Smooth muscle cell (in vitro differentiated cells): ENCODE results near the gene PFKL. TPM values are rescaled to one million over a fixed set of nuclear protein-coding genes. Genes with fewer than 3 reads are reported as not detected.

ENCODE experiments used
- DNase-seq: peaks from one replicate; lab custom pipeline; 2025; ENCODE audit not compliant: unreplicated experiment; lab: John Stamatoyannopoulos, UW
- H2AFZ ChIP-seq: fragments of 200-600 bp; sonication (generic); 2 replicates; pipeline ENCODE4 v1.6.0; 2016; ENCODE audit warnings: antibody characterized with exemption, low read depth, mild to moderate bottlenecking
- H3F3A ChIP-seq: fragments of 200-600 bp; sonication (generic); 2 replicates; pipeline ENCODE4 v1.6.0; 2017; ENCODE audit warnings: antibody characterized with exemption, low read depth
- H3K27ac ChIP-seq: fragments of 200-600 bp; sonication (generic); 2 replicates; pipeline ENCODE4 v1.5.1; 2016; ENCODE audit warnings: low read depth, mild to moderate bottlenecking
- H3K27me3 ChIP-seq: fragments of 200-600 bp; sonication (generic); 2 replicates; pipeline ENCODE4 v1.6.1; 2016; ENCODE audit warnings: low read depth, mild to moderate bottlenecking
- H3K36me3 ChIP-seq: fragments of 200-600 bp; sonication (generic); 2 replicates; pipeline ENCODE4 v1.5.1; 2016; ENCODE audit warnings: low read depth
- H3K4me1 ChIP-seq: fragments of 200-600 bp; sonication (generic); 2 replicates; pipeline ENCODE4 v1.5.1; 2016; ENCODE audit warnings: low read depth
- H3K4me2 ChIP-seq: fragments of 200-600 bp; sonication (generic); 2 replicates; pipeline ENCODE4 v1.6.0; 2016; ENCODE audit warnings: mild to moderate bottlenecking
- H3K4me3 ChIP-seq: fragments of 200-600 bp; sonication (generic); 2 replicates; pipeline ENCODE4 v1.5.1; 2016; ENCODE audit warnings: mild to moderate bottlenecking
- H3K79me2 ChIP-seq: fragments of 200-600 bp; sonication (generic); 2 replicates; pipeline ENCODE4 v1.6.0; 2016; ENCODE audit warnings: low read depth, mild to moderate bottlenecking
- H3K9ac ChIP-seq: fragments of 200-600 bp; sonication (generic); 2 replicates; pipeline ENCODE4 v1.6.0; 2016; ENCODE audit warnings: low read depth
- H3K9me3 ChIP-seq: fragments of 200-600 bp; sonication (generic); replicated peaks from 2 replicates; pipeline ENCODE4 v1.5.1; 2016; ENCODE audit warnings: low read depth
- H4K20me1 ChIP-seq: fragments of 200-600 bp; sonication (generic); 2 replicates; pipeline ENCODE4 v1.6.0; 2016; ENCODE audit warnings: low read depth
- WGBS: methylation state at CpG from one replicate; pipeline ENCODE4 v1.1.7; 2016; ENCODE audit warnings: low lambda C conversion rate; 5-methylcytosine and 5-hydroxymethylcytosine counted together
- polyA plus RNA-seq: library from polyadenylated mRNA; unstranded; fragments of >200 nt; fragmentation: Nextera tagmentation; extraction: Ambion mirVana; gene quantifications from 2 replicates; pipeline ENCODE4 v1.2.1, GENCODE V29; 2016
- total RNA-seq: library from RNA; depleted of rRNA; stranded (reverse); fragments of >200 nt; gene quantifications from 2 replicates; pipeline ENCODE4 v1.2.3, GENCODE V29; 2014
- TF ChIP-seq, protein P1 (sequence below): fragments of 200-600 bp; sonication (generic); IDR thresholded peaks from 2 replicates; pipeline ENCODE4 v1.5.1; 2017; ENCODE audit warnings: borderline replicate concordance, mild to moderate bottlenecking, antibody characterized with exemption; ENCODE audit not compliant: insufficient read depth, poor library complexity, severe bottlenecking

PFKL gene
- total and polyA plus RNA-seq, 2 experiments from 2014 or later: 51.4 to 162 TPM

DNA sequence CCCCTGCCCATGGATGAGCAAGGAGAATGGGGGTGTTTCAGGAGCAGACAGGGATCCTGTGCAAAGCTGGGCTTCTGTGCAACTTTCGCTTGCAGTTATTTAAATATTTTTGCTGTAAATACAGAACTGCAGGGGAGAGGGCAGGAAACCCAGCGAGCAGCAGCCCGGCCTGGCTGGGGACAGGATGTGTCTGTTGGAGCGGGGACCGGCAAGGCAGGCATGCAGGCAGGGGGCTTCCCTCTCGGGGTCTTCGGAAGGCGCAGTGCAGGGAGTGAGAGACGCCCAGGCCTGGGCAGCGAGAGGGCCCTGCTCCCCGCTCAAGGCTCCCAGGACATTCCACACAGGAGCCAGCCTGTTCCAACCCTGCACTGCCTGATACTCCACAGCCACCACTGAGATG lies 15.9 kb upstream of the PFKL start:
- 75% methylated on average over 11 of the region's 11 CpGs for WGBS
- H3F3A ChIP-seq: no peaks in the 10 kb centered on the region
- no peak overlapping the region for H3K4me3 ChIP-seq
- TF ChIP-seq, protein P1, sequence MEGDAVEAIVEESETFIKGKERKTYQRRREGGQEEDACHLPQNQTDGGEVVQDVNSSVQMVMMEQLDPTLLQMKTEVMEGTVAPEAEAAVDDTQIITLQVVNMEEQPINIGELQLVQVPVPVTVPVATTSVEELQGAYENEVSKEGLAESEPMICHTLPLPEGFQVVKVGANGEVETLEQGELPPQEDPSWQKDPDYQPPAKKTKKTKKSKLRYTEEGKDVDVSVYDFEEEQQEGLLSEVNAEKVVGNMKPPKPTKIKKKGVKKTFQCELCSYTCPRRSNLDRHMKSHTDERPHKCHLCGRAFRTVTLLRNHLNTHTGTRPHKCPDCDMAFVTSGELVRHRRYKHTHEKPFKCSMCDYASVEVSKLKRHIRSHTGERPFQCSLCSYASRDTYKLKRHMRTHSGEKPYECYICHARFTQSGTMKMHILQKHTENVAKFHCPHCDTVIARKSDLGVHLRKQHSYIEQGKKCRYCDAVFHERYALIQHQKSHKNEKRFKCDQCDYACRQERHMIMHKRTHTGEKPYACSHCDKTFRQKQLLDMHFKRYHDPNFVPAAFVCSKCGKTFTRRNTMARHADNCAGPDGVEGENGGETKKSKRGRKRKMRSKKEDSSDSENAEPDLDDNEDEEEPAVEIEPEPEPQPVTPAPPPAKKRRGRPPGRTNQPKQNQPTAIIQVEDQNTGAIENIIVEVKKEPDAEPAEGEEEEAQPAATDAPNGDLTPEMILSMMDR: no peak
- peak overlapping the region; percentile 12 for H3K4me2 ChIP-seq
- no peak overlapping the region for H3K9ac ChIP-seq
- H3K27me3 ChIP-seq: no peaks in the 10 kb centered on the region
- H3K36me3 ChIP-seq: no peaks in the 10 kb centered on the region
- H3K4me1 ChIP-seq: peaks cover 11% of the 10 kb centered on the region
- no peaks in the 10 kb centered on the region for H4K20me1 ChIP-seq
- H2AFZ ChIP-seq: no peak overlapping the region
- no peak overlapping the region for H3K27ac ChIP-seq
- DNase-seq: no peak
- no peaks in the 10 kb centered on the region for H3K9me3 ChIP-seq
- no peaks in the 10 kb centered on the region for H3K79me2 ChIP-seq

DNA sequence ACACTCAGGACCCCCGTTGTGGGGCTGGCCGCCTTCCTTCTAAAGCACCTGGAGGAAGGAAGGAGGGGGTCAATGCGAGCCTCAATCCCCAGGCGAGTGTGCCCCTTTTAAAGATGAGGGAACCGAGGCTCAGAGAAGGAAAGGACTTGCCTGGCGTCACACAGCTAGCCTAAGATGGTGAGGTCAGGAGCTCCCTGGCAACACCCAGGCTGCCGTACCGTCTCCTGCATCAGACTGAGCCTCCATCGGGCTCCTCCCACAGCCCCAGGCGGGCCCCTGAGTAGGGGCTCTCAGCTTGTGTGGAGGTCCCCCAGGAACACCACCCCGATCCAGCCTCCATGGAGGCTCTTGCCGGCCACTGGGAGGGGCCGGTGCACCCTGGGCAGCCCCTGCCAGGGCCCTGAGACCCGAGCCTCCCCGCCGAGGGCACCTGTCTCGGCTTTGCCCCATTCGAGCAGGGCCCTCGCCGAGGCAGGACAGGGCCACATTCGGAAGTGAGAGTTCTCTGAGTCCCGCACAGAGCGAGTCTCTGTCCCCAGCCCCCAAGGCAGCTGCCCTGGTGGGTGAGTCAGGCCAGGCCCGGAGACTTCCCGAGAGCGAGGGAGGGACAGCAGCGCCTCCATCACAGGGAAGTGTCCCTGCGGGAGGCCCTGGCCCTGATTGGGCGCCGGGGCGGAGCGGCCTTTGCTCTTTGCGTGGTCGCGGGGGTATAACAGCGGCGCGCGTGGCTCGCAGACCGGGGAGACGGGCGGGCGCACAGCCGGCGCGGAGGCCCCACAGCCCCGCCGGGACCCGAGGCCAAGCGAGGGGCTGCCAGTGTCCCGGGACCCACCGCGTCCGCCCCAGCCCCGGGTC lies 14.5 kb upstream of the PFKL start, which contains the start of gene AIRE:
AIRE (plus strand) TSS at position 739 of the 855 bp plus-strand sequence. CDS start 131 bp downstream, outside the sequence.
- Histone ChIP-seq H3K9me3 (no peaks in the 10 kb centered on the region), H3F3A (no peaks in the 10 kb centered on the region), H2AFZ (peak within 1 kb of the TSS; percentile 75), H3K79me2 (no peaks in the 10 kb centered on the region), H3K36me3 (no peaks in the 10 kb centered on the region), H3K27ac (no peak within 1 kb of the TSS), H3K9ac (no peak within 1 kb of the TSS), H3K4me1 (peaks cover 11% of the 10 kb centered on the region), H3K4me2 (peak within 1 kb of the TSS; percentile 88), H3K27me3 (no peaks in the 10 kb centered on the region), H4K20me1 (no peaks in the 10 kb centered on the region), H3K4me3 (peak within 1 kb of the TSS; percentile 42)
- TF ChIP-seq, protein P1: no peak
- WGBS: 41% methylated on average over 55 of the region's 56 CpGs
- peak; percentile 29 for DNase-seq

DNA sequence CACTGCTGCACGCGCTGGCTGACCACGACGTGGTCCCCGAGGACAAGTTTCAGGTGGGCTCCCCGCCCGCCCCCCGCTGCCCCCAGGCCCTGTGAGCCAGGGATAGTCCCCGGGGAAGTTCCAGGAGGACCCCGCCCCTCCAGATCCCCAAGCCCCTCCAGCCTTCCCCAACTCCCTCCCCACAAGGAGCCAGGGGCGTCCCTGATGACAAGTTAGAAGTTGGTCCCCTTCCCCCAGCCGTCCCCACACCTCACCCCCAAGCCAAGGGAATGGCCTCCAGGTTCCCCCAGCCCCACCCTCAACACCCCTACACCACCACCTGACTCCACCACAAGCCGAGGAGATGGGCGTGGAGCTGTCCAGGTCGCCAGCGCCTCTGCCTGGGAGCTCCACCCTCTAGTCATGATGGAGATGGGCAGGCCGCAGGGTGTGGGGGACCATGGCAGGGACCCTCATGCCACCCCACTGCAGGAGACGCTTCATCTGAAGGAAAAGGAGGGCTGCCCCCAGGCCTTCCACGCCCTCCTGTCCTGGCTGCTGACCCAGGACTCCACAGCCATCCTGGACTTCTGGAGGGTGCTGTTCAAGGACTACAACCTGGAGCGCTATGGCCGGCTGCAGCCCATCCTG lies 13.7 kb upstream of the PFKL start:
- H3K9me3 ChIP-seq: no peaks in the 10 kb centered on the region
- no peaks in the 10 kb centered on the region for H3K36me3 ChIP-seq
- H3K9ac ChIP-seq: no peak overlapping the region
- H3K79me2 ChIP-seq: no peaks in the 10 kb centered on the region
- H4K20me1 ChIP-seq: no peaks in the 10 kb centered on the region
- DNase-seq: no peak
- H3K27me3 ChIP-seq: no peaks in the 10 kb centered on the region
- H3K4me2 ChIP-seq: peak overlapping the region; percentile 88
- H3K4me1 ChIP-seq: peaks cover 11% of the 10 kb centered on the region
- peak overlapping the region; percentile 42 for H3K4me3 ChIP-seq
- TF ChIP-seq, protein P1: no peak
- WGBS: 68% methylated on average over 21 of the region's 21 CpGs
- H2AFZ ChIP-seq: no peak overlapping the region
- H3K27ac ChIP-seq: no peak overlapping the region
- H3F3A ChIP-seq: no peaks in the 10 kb centered on the region
